ENCODE data around the gene CSK. TPM values are rescaled to one million over a fixed set of nuclear protein-coding genes. Genes with fewer than 3 reads are reported as not detected.
A peak's percentile ranks its signal among the peaks of the same experiment; 100 is the strongest.

The CSK gene
- 40.7 TPM for polyA plus RNA-seq (2013, experiment 1 of 2)
- 40.4 TPM for polyA plus RNA-seq (2013, experiment 2 of 2)

GRCh38 chr15:74781431-74782258 lies at the start of gene CSK:
Gene CSK (plus strand): TSS chr15:74782080. CDS start chr15:74798298, 16,218 bp downstream.
- WGBS, 2 donors (ENCODE audit: extremely low coverage in 2 of 2, insufficient read length in 2 of 2, insufficient replicate concordance in 1 of 2), result no CpG with 5 or more reads among the region's 74 CpGs
- peak; percentile 73 for DNase-seq (ENCODE audit: low spot score)
- H3K27ac ChIP-seq (replicated peaks; ENCODE audit: low read length), result peak within 1 kb of the TSS; percentile 40

GRCh38 chr15:74732846-74733245 lies 49.0 kb upstream of the CSK start:
- no peak overlapping the region for H4K8ac ChIP-seq (ENCODE audit: low read depth, low read length)
- no peak overlapping the region for H2BK5ac ChIP-seq (ENCODE audit: low read length)
- DNase-seq (ENCODE audit: low spot score), result no peak
- no peak overlapping the region for H3K4ac ChIP-seq (ENCODE audit: low read length)
- no peaks in the 10 kb centered on the region for H3K36me3 ChIP-seq (replicated peaks in 1 of 2; ENCODE audit: control insufficient read depth in 2 of 2, insufficient read depth in 2 of 2, low read length in 2 of 2)
- no CpG with 5 or more reads among the region's 5 CpGs for WGBS, 2 donors (ENCODE audit: extremely low coverage in 2 of 2, insufficient read length in 2 of 2, insufficient replicate concordance in 1 of 2)
- no peak overlapping the region for H2AFZ ChIP-seq (ENCODE audit: low read length)
- H2BK15ac ChIP-seq (ENCODE audit: low read length), result no peak overlapping the region
- H3K9ac ChIP-seq (ENCODE audit: low read depth, low read length, poor library complexity), result no peak overlapping the region
- peaks cover 0 to 52% (median 3%) of the 10 kb centered on the region in 3 experiments for H3K27me3 ChIP-seq (ENCODE audit: control insufficient read depth in 3 of 3, insufficient read depth in 3 of 3, low read depth in 1 of 3, low read length in 3 of 3)
- no peak overlapping the region for H3K4me2 ChIP-seq (ENCODE audit: insufficient read depth, low read length, poor library complexity, severe bottlenecking)
- peaks cover 1 to 2% of the 10 kb centered on the region in 2 donors for H3K9me3 ChIP-seq (replicated peaks in 1 of 2; ENCODE audit: control insufficient read depth in 2 of 2, insufficient read depth in 1 of 2, low read depth in 1 of 2, low read length in 2 of 2)
- no peak overlapping the region for H3K14ac ChIP-seq (ENCODE audit: low read length)
- H2BK120ac ChIP-seq (ENCODE audit: low read depth, low read length), result no peak overlapping the region
- H3K27ac ChIP-seq (replicated peaks; ENCODE audit: low read length), result no peak overlapping the region
- H3K18ac ChIP-seq (ENCODE audit: low read length), result no peak overlapping the region
- no peaks in the 10 kb centered on the region for H3K4me1 ChIP-seq (ENCODE audit: control insufficient read depth in 2 of 2, insufficient read depth in 1 of 2, low read depth in 1 of 2, low read length in 2 of 2)
- no peak overlapping the region for H3K4me3 ChIP-seq (ENCODE audit: low read length in 2 of 2)
- H3K79me1 ChIP-seq (ENCODE audit: low read depth, low read length), result no peaks in the 10 kb centered on the region
- H2AK5ac ChIP-seq (ENCODE audit: low read depth, low read length), result no peak overlapping the region
- H2BK12ac ChIP-seq (ENCODE audit: low read length), result no peak overlapping the region
- H4K91ac ChIP-seq (ENCODE audit: low read depth, low read length, poor library complexity), result no peak overlapping the region
- H3K23ac ChIP-seq (ENCODE audit: low read depth, low read length, poor library complexity), result no peak overlapping the region

More at GRCh38 chr15:74781431-74782258, at the start of gene CSK:
- Histone ChIP-seq H3K4me2 (ENCODE audit: insufficient read depth, low read length, poor library complexity, severe bottlenecking) (peak within 1 kb of the TSS; percentile 87), H2BK120ac (ENCODE audit: low read depth, low read length) (no peak within 1 kb of the TSS), H3K9me3 (replicated peaks in 1 of 2; ENCODE audit: control insufficient read depth in 2 of 2, insufficient read depth in 1 of 2, low read depth in 1 of 2, low read length in 2 of 2) (no peaks in the 10 kb centered on the region), H2BK15ac (ENCODE audit: low read length) (no peak within 1 kb of the TSS), H3K4me1 (ENCODE audit: control insufficient read depth in 2 of 2, insufficient read depth in 1 of 2, low read depth in 1 of 2, low read length in 2 of 2) (peaks cover 23 to 36% of the 10 kb centered on the region in 2 donors), H2AFZ (ENCODE audit: low read length) (peak within 1 kb of the TSS; percentile 96), H3K14ac (ENCODE audit: low read length) (peak within 1 kb of the TSS; percentile 86), H3K79me1 (ENCODE audit: low read depth, low read length) (peaks cover 14% of the 10 kb centered on the region), H2AK5ac (ENCODE audit: low read depth, low read length) (peak within 1 kb of the TSS; percentile 36), H3K4ac (ENCODE audit: low read length) (no peak within 1 kb of the TSS), H4K91ac (ENCODE audit: low read depth, low read length, poor library complexity) (no peak within 1 kb of the TSS), H2BK5ac (ENCODE audit: low read length) (no peak within 1 kb of the TSS), H3K4me3 (ENCODE audit: low read length in 2 of 2) (peak within 1 kb of the TSS; percentile 70 to 92), H2BK12ac (ENCODE audit: low read length) (peak within 1 kb of the TSS; percentile 36), H3K27me3 (ENCODE audit: control insufficient read depth in 3 of 3, insufficient read depth in 3 of 3, low read depth in 1 of 3, low read length in 3 of 3) (peaks cover 0 to 14% (median 0%) of the 10 kb centered on the region in 3 experiments), H3K18ac (ENCODE audit: low read length) (peak within 1 kb of the TSS; percentile 86), H3K9ac (ENCODE audit: low read depth, low read length, poor library complexity) (peak within 1 kb of the TSS; percentile 91), H3K36me3 (replicated peaks in 1 of 2; ENCODE audit: control insufficient read depth in 2 of 2, insufficient read depth in 2 of 2, low read length in 2 of 2) (peaks cover 3 to 20% of the 10 kb centered on the region in 2 donors), H4K8ac (ENCODE audit: low read depth, low read length) (no peak within 1 kb of the TSS), H3K23ac (ENCODE audit: low read depth, low read length, poor library complexity) (peak within 1 kb of the TSS; percentile 70)

GRCh38 chr15:74733269-74733668 lies 48.6 kb upstream of the CSK start:
- H3K14ac ChIP-seq (ENCODE audit: low read length), result no peak overlapping the region
- H3K27me3 ChIP-seq (ENCODE audit: control insufficient read depth in 3 of 3, insufficient read depth in 3 of 3, low read depth in 1 of 3, low read length in 3 of 3), result peaks cover 0 to 52% (median 3%) of the 10 kb centered on the region in 3 experiments
- H3K23ac ChIP-seq (ENCODE audit: low read depth, low read length, poor library complexity), result no peak overlapping the region
- no peak overlapping the region for H4K91ac ChIP-seq (ENCODE audit: low read depth, low read length, poor library complexity)
- no peak overlapping the region for H3K27ac ChIP-seq (replicated peaks; ENCODE audit: low read length)
- no peaks in the 10 kb centered on the region for H3K36me3 ChIP-seq (replicated peaks in 1 of 2; ENCODE audit: control insufficient read depth in 2 of 2, insufficient read depth in 2 of 2, low read length in 2 of 2)
- WGBS, 2 donors (ENCODE audit: extremely low coverage in 2 of 2, insufficient read length in 2 of 2, insufficient replicate concordance in 1 of 2), result no CpG with 5 or more reads among the region's 3 CpGs
- no peak overlapping the region for H3K4me3 ChIP-seq (ENCODE audit: low read length in 2 of 2)
- H3K9ac ChIP-seq (ENCODE audit: low read depth, low read length, poor library complexity), result no peak overlapping the region
- H2BK120ac ChIP-seq (ENCODE audit: low read depth, low read length), result no peak overlapping the region
- H3K4ac ChIP-seq (ENCODE audit: low read length), result no peak overlapping the region
- H4K8ac ChIP-seq (ENCODE audit: low read depth, low read length), result no peak overlapping the region
- H2BK12ac ChIP-seq (ENCODE audit: low read length), result no peak overlapping the region
- no peaks in the 10 kb centered on the region for H3K79me1 ChIP-seq (ENCODE audit: low read depth, low read length)
- no peaks in the 10 kb centered on the region for H3K9me3 ChIP-seq (replicated peaks in 1 of 2; ENCODE audit: control insufficient read depth in 2 of 2, insufficient read depth in 1 of 2, low read depth in 1 of 2, low read length in 2 of 2)
- H3K4me1 ChIP-seq (ENCODE audit: control insufficient read depth in 2 of 2, insufficient read depth in 1 of 2, low read depth in 1 of 2, low read length in 2 of 2), result no peaks in the 10 kb centered on the region
- no peak overlapping the region for H2AFZ ChIP-seq (ENCODE audit: low read length)
- H2BK5ac ChIP-seq (ENCODE audit: low read length), result no peak overlapping the region
- no peak overlapping the region for H2BK15ac ChIP-seq (ENCODE audit: low read length)
- H3K4me2 ChIP-seq (ENCODE audit: insufficient read depth, low read length, poor library complexity, severe bottlenecking), result no peak overlapping the region
- no peak for DNase-seq (ENCODE audit: low spot score)
- no peak overlapping the region for H2AK5ac ChIP-seq (ENCODE audit: low read depth, low read length)
- no peak overlapping the region for H3K18ac ChIP-seq (ENCODE audit: low read length)

- Histone ChIP-seq H3K36me3 (replicated peaks in 1 of 2; ENCODE audit: control insufficient read depth in 2 of 2, insufficient read depth in 2 of 2, low read length in 2 of 2) (no peaks in the 10 kb centered on the region), H3K9ac (ENCODE audit: low read depth, low read length, poor library complexity) (no peak overlapping the region), H4K8ac (ENCODE audit: low read depth, low read length) (no peak overlapping the region), H2BK120ac (ENCODE audit: low read depth, low read length) (no peak overlapping the region), H3K9me3 (replicated peaks in 1 of 2; ENCODE audit: control insufficient read depth in 2 of 2, insufficient read depth in 1 of 2, low read depth in 1 of 2, low read length in 2 of 2) (no peaks in the 10 kb centered on the region), H3K4ac (ENCODE audit: low read length) (no peak overlapping the region), H3K79me1 (ENCODE audit: low read depth, low read length) (no peaks in the 10 kb centered on the region), H3K23ac (ENCODE audit: low read depth, low read length, poor library complexity) (no peak overlapping the region), H3K27me3 (ENCODE audit: control insufficient read depth in 3 of 3, insufficient read depth in 3 of 3, low read depth in 1 of 3, low read length in 3 of 3) (peaks cover 0 to 48% (median 3%) of the 10 kb centered on the region in 3 experiments), H2AK5ac (ENCODE audit: low read depth, low read length) (no peak overlapping the region), H3K18ac (ENCODE audit: low read length) (no peak overlapping the region), H3K27ac (replicated peaks; ENCODE audit: low read length) (no peak overlapping the region), H3K4me1 (ENCODE audit: control insufficient read depth in 2 of 2, insufficient read depth in 1 of 2, low read depth in 1 of 2, low read length in 2 of 2) (no peaks in the 10 kb centered on the region), H2BK12ac (ENCODE audit: low read length) (no peak overlapping the region), H2BK5ac (ENCODE audit: low read length) (no peak overlapping the region), H3K4me2 (ENCODE audit: insufficient read depth, low read length, poor library complexity, severe bottlenecking) (no peak overlapping the region), H2BK15ac (ENCODE audit: low read length) (no peak overlapping the region), H2AFZ (ENCODE audit: low read length) (no peak overlapping the region), H3K14ac (ENCODE audit: low read length) (no peak overlapping the region), H3K4me3 (ENCODE audit: low read length in 2 of 2) (no peak overlapping the region), H4K91ac (ENCODE audit: low read depth, low read length, poor library complexity) (no peak overlapping the region)
- no peak for DNase-seq (ENCODE audit: low spot score)
- no CpG with 5 or more reads among the region's 3 CpGs for WGBS, 2 donors (ENCODE audit: extremely low coverage in 2 of 2, insufficient read length in 2 of 2, insufficient replicate concordance in 1 of 2)
Measured at GRCh38 chr15:74735305-74735704, 46.6 kb upstream of the CSK start.
